Coronary artery (tissue), 2 donors: ENCODE measurements around the gene APOL1.

Experiments used
- DNase-seq: peaks from one replicate; pipeline ENCODE4 v3.0.0-alpha.2; 2017; ENCODE audit warnings: low spot score
- H3K27ac ChIP-seq, 2 donors: fragments of 200-600 bp; sonication (generic); one replicate each; pipeline ENCODE4 v1.5.1; 2016 to 2019
- H3K4me3 ChIP-seq: fragments of 200-600 bp; sonication (generic); 2 replicates; pipeline ENCODE4 v1.5.1; 2016; ENCODE audit warnings: mild to moderate bottlenecking, moderate library complexity
- TF ChIP-seq, protein P1 (sequence below): fragments of 200-600 bp; sonication (generic); IDR thresholded peaks from one replicate; pipeline ENCODE4 v1.5.1; 2019; ENCODE audit warnings: antibody characterized with exemption

The APOL1 gene

DNA sequence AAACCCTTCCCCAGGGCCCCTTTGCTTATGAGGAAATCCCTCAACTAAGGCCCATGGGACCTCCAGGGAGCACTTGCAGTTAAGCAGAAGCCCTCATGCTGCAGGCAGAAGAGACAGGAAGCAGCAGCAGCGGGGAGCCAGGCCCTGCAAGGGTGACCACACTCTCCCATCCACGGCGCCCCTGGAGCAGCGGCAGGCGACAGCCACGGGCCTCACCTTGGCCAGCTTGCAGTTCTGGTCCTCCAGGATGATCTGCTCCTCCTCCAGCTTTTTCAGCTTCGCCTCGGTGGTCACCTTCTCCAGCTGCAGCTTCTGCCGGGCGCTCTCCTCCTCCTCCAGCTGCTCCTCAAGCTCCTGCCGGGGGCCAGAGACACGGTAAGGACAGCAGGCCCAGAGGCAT is 47.0 kb downstream of the APOL1 start:
- no peak for DNase-seq
- no peak overlapping the region for H3K4me3 ChIP-seq
- TF ChIP-seq, protein P1, sequence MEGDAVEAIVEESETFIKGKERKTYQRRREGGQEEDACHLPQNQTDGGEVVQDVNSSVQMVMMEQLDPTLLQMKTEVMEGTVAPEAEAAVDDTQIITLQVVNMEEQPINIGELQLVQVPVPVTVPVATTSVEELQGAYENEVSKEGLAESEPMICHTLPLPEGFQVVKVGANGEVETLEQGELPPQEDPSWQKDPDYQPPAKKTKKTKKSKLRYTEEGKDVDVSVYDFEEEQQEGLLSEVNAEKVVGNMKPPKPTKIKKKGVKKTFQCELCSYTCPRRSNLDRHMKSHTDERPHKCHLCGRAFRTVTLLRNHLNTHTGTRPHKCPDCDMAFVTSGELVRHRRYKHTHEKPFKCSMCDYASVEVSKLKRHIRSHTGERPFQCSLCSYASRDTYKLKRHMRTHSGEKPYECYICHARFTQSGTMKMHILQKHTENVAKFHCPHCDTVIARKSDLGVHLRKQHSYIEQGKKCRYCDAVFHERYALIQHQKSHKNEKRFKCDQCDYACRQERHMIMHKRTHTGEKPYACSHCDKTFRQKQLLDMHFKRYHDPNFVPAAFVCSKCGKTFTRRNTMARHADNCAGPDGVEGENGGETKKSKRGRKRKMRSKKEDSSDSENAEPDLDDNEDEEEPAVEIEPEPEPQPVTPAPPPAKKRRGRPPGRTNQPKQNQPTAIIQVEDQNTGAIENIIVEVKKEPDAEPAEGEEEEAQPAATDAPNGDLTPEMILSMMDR = no peak
- H3K27ac ChIP-seq = peak overlapping the region; percentile 3 to 45

DNA sequence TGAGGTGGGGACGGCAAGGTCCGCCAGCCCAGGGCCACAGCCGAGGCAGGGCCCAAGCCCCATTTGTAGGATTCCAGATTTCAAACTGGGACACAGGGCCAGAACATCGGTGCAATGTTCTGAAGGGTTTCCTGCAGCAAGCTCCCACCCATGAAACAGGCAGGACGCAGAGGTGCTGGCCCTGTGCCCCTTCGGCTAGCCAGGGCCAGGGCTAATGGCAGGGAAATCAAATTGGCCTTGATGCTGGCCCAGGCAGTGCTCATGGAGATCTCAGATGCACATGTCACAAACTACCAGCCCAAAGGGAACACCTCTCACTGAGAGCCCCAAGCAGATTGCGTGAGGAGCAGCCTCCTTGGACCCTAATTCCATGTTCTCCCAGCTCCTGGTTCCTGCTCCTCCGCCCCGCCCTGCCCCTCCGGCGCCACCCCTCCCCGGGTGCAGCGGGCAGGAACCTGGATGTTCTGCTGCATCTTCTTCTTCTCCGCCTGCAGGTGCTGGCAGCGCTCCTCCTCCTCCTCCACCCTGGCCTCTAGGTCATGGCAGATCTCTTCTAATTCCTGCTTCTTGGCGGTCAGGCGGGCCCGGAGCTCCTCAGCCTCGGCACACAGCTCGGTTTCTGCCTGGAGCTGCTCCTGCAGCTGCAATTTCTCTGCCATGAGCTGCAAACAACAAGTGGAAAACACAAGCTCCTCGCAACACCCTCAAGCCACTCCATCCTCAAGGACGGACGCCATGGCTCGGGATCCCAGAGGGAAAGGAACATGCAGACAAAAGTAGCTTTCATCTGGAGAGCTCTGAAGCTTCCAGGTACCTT is 47.7 kb downstream of the APOL1 start:
- DNase-seq = no peak
- Histone ChIP-seq H3K27ac (peak overlapping the region; percentile 3 to 58), H3K4me3 (no peak overlapping the region)
- TF ChIP-seq, protein P1 = no peak

DNA sequence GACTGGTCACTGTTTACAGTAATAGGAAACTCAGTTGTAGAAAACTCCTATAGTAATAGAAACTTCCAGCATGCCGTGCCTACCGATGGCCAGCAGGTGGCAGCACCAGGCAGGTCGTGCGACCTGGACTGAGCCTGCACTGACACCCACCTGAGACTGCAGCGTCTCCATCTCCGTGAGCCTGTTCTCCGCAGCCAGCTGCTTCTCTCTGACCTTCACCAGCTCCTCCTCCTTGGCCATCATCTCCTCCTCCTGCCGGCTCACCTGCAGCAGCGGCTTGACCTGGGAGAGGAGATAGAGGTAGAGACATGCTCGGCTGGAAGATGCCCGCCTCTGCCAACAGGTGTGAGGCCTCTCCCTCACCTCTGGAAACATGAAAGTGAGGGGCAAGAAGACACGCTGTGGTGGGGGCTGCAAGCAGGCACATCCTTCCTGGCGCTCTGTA is 48.5 kb downstream of the APOL1 start:
- Histone ChIP-seq H3K4me3 (no peak overlapping the region), H3K27ac (peak overlapping the region; percentile 8 to 62)
- no peak for DNase-seq
- TF ChIP-seq, protein P1 = peak; percentile 84

DNA sequence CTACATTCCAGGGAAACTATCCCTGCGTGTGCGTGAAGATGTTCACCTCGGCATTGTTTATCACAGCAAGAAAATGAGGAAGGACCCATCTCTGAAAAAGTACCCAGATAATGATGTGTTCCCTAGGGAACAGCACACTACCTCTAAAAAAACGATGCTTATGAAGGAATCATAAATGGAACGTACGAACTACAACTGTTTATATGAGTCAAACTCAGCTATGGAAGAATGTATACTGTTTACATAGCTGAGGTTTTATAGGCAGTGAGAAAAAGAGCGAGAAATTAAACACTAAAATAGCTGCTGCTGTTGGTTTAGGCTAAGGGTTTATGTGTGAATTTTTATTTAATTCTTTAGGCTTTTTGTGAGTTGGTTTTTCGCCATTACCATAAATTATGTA is 48.9 kb downstream of the APOL1 start:
- TF ChIP-seq, protein P1 = no peak
- DNase-seq = no peak
- Histone ChIP-seq H3K4me3 (no peak overlapping the region), H3K27ac (peak overlapping the region; percentile 8 to 62)

DNA sequence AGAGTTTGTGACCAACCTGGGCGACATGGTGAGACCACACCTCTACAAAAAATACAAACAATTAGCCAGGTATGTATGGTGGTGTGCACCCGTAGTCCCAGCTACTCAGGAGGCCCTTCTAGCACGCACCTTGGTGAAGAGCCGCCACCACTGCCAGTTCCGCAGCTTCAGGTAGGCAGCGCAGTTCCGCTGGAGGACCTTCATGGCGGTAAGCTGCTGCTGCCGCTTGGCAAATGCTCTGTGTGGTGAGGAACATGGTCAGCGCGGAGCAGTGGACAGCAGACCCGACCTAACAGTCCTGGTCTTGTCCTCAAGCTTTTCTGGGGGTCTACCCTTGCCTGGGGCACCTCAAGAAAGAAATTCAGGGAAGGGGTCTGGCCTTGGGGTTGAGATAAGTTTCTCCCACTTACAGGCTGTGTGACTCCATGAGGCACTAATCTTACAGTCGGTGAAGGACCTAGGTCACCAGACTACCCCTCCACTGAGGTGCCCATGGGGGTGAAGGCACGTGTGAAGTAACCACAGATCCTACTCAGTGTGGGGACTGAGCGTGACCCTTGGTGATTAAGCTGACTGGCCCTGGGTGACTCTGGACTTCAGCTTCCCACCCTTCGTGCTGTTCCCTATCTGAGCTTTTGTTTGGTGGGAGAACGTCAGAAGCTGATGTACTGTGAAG is 49.6 kb downstream of the APOL1 start:
- TF ChIP-seq, protein P1 = no peak
- Histone ChIP-seq H3K4me3 (no peak overlapping the region), H3K27ac (peak overlapping the region in 1 of 2 donors; percentile 65)
- DNase-seq = no peak

DNA sequence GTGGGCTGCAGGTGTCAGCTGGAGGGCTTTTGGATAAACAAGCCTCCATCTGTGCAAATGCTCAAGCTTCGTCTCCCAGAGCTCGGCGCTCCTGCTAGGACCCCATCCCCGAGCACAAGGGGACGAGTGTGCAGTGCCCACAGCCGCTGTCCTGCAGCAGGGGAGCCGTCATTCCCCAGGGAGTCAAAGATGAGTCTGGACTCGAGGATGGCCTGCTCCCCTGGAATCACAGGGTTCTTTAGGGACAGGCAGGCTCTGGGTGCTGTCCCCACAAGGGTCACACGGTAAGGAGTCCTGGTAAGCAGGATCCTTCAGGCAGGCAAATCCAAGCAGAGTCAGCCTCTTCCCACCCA is 50.2 kb downstream of the APOL1 start:
- no peak overlapping the region for H3K4me3 ChIP-seq
- peak overlapping the region in 1 of 2 donors; percentile 65 for H3K27ac ChIP-seq
- no peak for DNase-seq
- TF ChIP-seq, protein P1 = no peak
